ENCODE results near the gene RND2.

- TF ChIP-seq CTCF (IDR thresholded peaks at IDR 0.05) = no peak
- no peak for TF ChIP-seq POLR2A (IDR thresholded peaks at IDR 0.05)
Measured at GRCh38 chr17:43016216-43016615, 8.8 kb upstream of the RND2 start.

All from testis (tissue), 2 donors.